Measurements from ENCODE around the gene FOXP2.
"Not testable (repeated sequence)": the region's sequence is repeated elsewhere in the genome, so short reads cannot be mapped to it uniquely, and the experiment has no call there.

The FOXP2 gene

GRCh38 chr7:114527589-114527988 is 113.0 kb downstream of the FOXP2 start:
- Histone ChIP-seq H3K27ac (ENCODE audit: low read depth, low read length) (no peak overlapping the region), H3K9ac (ENCODE audit: low read length in 5 of 5) (no peak overlapping the region), H3K4me1 (ENCODE audit: control insufficient read depth in 5 of 5, insufficient read depth in 5 of 5, low read length in 5 of 5) (no peaks in the 10 kb centered on the region), H3K36me3 (ENCODE audit: control insufficient read depth in 5 of 5, insufficient read depth in 5 of 5, low read length in 5 of 5) (no peaks in the 10 kb centered on the region), H3K9me3 (ENCODE audit: control insufficient read depth in 5 of 5, low read length in 5 of 5) (no peaks in the 10 kb centered on the region), H3K4me3 (ENCODE audit: low read depth in 1 of 5, low read length in 5 of 5) (no peak overlapping the region), H3K27me3 (ENCODE audit: control insufficient read depth in 5 of 5, insufficient read depth in 4 of 5, low read length in 5 of 5) (no peaks in the 10 kb centered on the region)

DNA sequence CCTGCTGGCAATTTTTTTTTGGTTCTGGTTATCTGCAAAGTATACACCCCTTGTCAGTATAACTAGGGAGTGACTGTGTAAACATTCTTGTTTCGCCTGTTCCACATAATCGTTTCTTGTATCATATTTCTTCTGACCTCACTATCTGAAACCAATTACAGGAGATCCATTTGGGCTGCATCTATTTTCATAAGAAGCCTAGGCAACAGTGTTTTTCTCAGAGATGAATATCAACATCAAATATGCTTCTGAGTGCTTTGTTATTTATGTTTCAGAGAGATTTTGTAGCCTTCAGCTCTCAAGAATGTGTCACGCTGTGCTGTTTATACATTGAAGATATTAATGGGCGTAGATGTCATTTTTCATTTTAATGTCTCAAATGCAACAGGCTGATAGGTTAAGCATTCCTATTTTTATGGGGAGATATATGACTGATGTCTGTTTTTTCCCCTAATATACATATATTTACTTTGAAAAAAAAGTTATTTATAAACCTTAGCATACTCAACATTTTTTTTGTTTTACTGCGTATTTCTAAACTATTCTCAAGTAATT is 115.5 kb downstream of the FOXP2 start:
- H3K27ac ChIP-seq (ENCODE audit: low read depth, low read length), result no peak overlapping the region
- no peak overlapping the region for H3K9ac ChIP-seq (ENCODE audit: low read length in 5 of 5)
- H3K36me3 ChIP-seq (ENCODE audit: control insufficient read depth in 5 of 5, insufficient read depth in 5 of 5, low read length in 5 of 5), result no peaks in the 10 kb centered on the region
- H3K4me1 ChIP-seq (ENCODE audit: control insufficient read depth in 5 of 5, insufficient read depth in 5 of 5, low read length in 5 of 5), result no peaks in the 10 kb centered on the region
- no peak overlapping the region for H3K4me3 ChIP-seq (ENCODE audit: low read depth in 1 of 5, low read length in 5 of 5)
- no peaks in the 10 kb centered on the region for H3K9me3 ChIP-seq (ENCODE audit: control insufficient read depth in 5 of 5, low read length in 5 of 5)
- H3K27me3 ChIP-seq (ENCODE audit: control insufficient read depth in 5 of 5, insufficient read depth in 4 of 5, low read length in 5 of 5), result no peaks in the 10 kb centered on the region

GRCh38 chr7:114531326-114531725 is 116.7 kb downstream of the FOXP2 start:
- H3K9ac ChIP-seq (ENCODE audit: low read length in 5 of 5), result no peak overlapping the region
- H3K27ac ChIP-seq (ENCODE audit: low read depth, low read length), result no peak overlapping the region
- no peaks in the 10 kb centered on the region for H3K4me1 ChIP-seq (ENCODE audit: control insufficient read depth in 5 of 5, insufficient read depth in 5 of 5, low read length in 5 of 5)
- H3K4me3 ChIP-seq (ENCODE audit: low read depth in 1 of 5, low read length in 5 of 5), result no peak overlapping the region
- H3K36me3 ChIP-seq (ENCODE audit: control insufficient read depth in 5 of 5, insufficient read depth in 5 of 5, low read length in 5 of 5), result no peaks in the 10 kb centered on the region
- H3K9me3 ChIP-seq (ENCODE audit: control insufficient read depth in 5 of 5, low read length in 5 of 5), result no peaks in the 10 kb centered on the region
- no peaks in the 10 kb centered on the region for H3K27me3 ChIP-seq (ENCODE audit: control insufficient read depth in 5 of 5, insufficient read depth in 4 of 5, low read length in 5 of 5)

DNA sequence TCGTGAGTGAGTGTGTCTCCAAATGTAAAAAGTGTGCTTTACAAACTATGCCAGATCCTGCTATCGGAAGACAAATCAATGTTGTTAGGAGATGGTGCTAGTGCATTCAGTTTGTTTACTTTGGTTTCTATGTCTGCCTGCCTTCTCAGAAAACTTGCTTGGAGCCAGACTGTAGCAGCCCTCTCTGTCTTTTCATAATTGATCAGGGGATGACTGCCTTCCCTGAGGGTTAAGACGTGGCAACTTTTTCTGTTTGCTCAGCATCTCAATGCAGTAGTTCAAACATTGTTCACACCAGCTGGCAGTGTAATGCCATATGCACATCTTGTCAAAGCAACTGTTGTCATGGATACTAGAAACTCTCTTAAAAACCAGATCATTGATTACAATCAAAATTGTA is 118.5 kb downstream of the FOXP2 start:
- H3K4me3 ChIP-seq (ENCODE audit: low read depth in 1 of 5, low read length in 5 of 5), result no peak overlapping the region
- no peaks in the 10 kb centered on the region for H3K36me3 ChIP-seq (ENCODE audit: control insufficient read depth in 5 of 5, insufficient read depth in 5 of 5, low read length in 5 of 5)
- no peaks in the 10 kb centered on the region for H3K9me3 ChIP-seq (ENCODE audit: control insufficient read depth in 5 of 5, low read length in 5 of 5)
- no peak overlapping the region for H3K9ac ChIP-seq (ENCODE audit: low read length in 5 of 5)
- H3K4me1 ChIP-seq (ENCODE audit: control insufficient read depth in 5 of 5, insufficient read depth in 5 of 5, low read length in 5 of 5), result no peaks in the 10 kb centered on the region
- no peaks in the 10 kb centered on the region for H3K27me3 ChIP-seq (ENCODE audit: control insufficient read depth in 5 of 5, insufficient read depth in 4 of 5, low read length in 5 of 5)
- H3K27ac ChIP-seq (ENCODE audit: low read depth, low read length), result no peak overlapping the region

DNA sequence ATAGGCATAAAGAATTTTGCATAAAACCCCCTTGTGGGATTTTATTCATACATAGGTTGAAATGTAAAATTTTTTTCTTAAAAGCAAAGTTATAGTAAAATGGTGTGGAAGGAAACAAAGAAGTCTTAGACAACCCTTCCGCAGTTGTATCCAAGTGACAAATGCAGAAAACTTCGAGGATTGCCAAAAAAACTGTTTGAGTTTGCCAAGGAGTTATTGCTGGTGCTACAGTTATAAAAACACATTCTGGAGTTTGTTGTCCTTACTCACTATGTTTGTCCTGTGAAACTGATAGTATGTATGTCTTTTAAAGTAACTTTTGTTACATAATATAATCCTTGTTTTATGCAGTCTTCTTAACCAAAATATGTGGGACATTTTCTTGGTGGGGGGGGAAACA is 120.3 kb downstream of the FOXP2 start:
- no peak overlapping the region for H3K27ac ChIP-seq (ENCODE audit: low read depth, low read length)
- no peaks in the 10 kb centered on the region for H3K36me3 ChIP-seq (ENCODE audit: control insufficient read depth in 5 of 5, insufficient read depth in 5 of 5, low read length in 5 of 5)
- no peak overlapping the region for H3K4me3 ChIP-seq (ENCODE audit: low read depth in 1 of 5, low read length in 5 of 5)
- no peaks in the 10 kb centered on the region for H3K27me3 ChIP-seq (ENCODE audit: control insufficient read depth in 5 of 5, insufficient read depth in 4 of 5, low read length in 5 of 5)
- no peaks in the 10 kb centered on the region for H3K4me1 ChIP-seq (ENCODE audit: control insufficient read depth in 5 of 5, insufficient read depth in 5 of 5, low read length in 5 of 5)
- no peak overlapping the region for H3K9ac ChIP-seq (ENCODE audit: low read length in 5 of 5)
- no peaks in the 10 kb centered on the region for H3K9me3 ChIP-seq (ENCODE audit: control insufficient read depth in 5 of 5, low read length in 5 of 5)

DNA sequence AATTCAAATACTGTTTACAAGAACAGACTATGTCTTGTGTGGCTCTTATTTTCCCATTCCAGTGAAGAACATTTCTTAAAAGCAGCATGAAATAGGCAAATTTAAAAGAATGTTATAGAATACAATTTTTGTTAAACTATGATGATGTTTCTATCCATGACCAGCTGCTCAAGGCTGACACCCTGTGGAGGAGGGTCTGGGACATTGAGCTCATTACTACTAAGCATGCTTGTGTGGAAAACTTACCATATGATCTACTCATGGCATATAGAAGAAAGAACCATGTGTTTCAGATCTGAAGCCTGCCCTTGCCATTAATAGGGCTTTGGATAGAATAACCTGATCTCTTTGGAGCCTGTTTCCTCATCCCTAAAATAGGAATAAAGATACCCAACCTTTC is 125.0 kb downstream of the FOXP2 start:
- Histone ChIP-seq H3K4me3 (ENCODE audit: low read depth in 1 of 5, low read length in 5 of 5) (no peak overlapping the region), H3K36me3 (ENCODE audit: control insufficient read depth in 5 of 5, insufficient read depth in 5 of 5, low read length in 5 of 5) (no peaks in the 10 kb centered on the region), H3K9me3 (ENCODE audit: control insufficient read depth in 5 of 5, low read length in 5 of 5) (no peaks in the 10 kb centered on the region), H3K9ac (ENCODE audit: low read length in 5 of 5) (no peak overlapping the region), H3K4me1 (ENCODE audit: control insufficient read depth in 5 of 5, insufficient read depth in 5 of 5, low read length in 5 of 5) (no peaks in the 10 kb centered on the region), H3K27ac (ENCODE audit: low read depth, low read length) (no peak overlapping the region), H3K27me3 (ENCODE audit: control insufficient read depth in 5 of 5, insufficient read depth in 4 of 5, low read length in 5 of 5) (no peaks in the 10 kb centered on the region)

DNA sequence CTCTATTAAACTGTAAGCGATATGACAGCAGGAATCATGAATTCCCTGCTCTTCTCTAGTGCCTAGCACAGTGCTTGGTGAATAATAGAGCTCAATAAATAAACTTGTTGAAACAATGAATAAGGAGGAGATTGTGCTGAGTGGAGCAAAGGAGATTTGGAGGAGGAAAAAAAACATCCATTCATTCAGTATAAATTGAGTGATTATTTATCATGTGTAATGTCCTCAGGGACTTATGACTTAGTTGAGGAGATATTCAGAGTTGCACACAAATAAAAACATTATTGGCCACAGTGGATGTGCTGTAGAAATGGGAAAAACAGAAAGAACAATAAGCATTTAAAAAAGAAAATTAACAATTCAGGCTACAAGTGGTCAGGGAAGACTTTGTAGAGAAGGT is 125.7 kb downstream of the FOXP2 start:
- no peak overlapping the region for H3K9ac ChIP-seq (ENCODE audit: low read length in 5 of 5)
- H3K9me3 ChIP-seq (ENCODE audit: control insufficient read depth in 5 of 5, low read length in 5 of 5), result no peaks in the 10 kb centered on the region
- no peak overlapping the region for H3K27ac ChIP-seq (ENCODE audit: low read depth, low read length)
- no peaks in the 10 kb centered on the region for H3K36me3 ChIP-seq (ENCODE audit: control insufficient read depth in 5 of 5, insufficient read depth in 5 of 5, low read length in 5 of 5)
- no peak overlapping the region for H3K4me3 ChIP-seq (ENCODE audit: low read depth in 1 of 5, low read length in 5 of 5)
- H3K4me1 ChIP-seq (ENCODE audit: control insufficient read depth in 5 of 5, insufficient read depth in 5 of 5, low read length in 5 of 5), result no peaks in the 10 kb centered on the region
- no peaks in the 10 kb centered on the region for H3K27me3 ChIP-seq (ENCODE audit: control insufficient read depth in 5 of 5, insufficient read depth in 4 of 5, low read length in 5 of 5)

GRCh38 chr7:114547346-114547745 is 132.7 kb downstream of the FOXP2 start:
- H3K27me3 ChIP-seq (ENCODE audit: control insufficient read depth in 5 of 5, insufficient read depth in 4 of 5, low read length in 5 of 5); H3K4me1 ChIP-seq (ENCODE audit: control insufficient read depth in 5 of 5, insufficient read depth in 5 of 5, low read length in 5 of 5); H3K9ac ChIP-seq (ENCODE audit: low read length in 5 of 5); H3K9me3 ChIP-seq (ENCODE audit: control insufficient read depth in 5 of 5, low read length in 5 of 5); H3K27ac ChIP-seq (ENCODE audit: low read depth, low read length); H3K4me3 ChIP-seq (ENCODE audit: low read depth in 1 of 5, low read length in 5 of 5); H3K36me3 ChIP-seq (ENCODE audit: control insufficient read depth in 5 of 5, insufficient read depth in 5 of 5, low read length in 5 of 5): not testable (repeated sequence)

GRCh38 chr7:114548081-114548980 is 133.7 kb downstream of the FOXP2 start:
- H3K4me3 ChIP-seq (ENCODE audit: low read depth in 1 of 5, low read length in 5 of 5), result no peak overlapping the region
- no peaks in the 10 kb centered on the region for H3K9me3 ChIP-seq (ENCODE audit: control insufficient read depth in 5 of 5, low read length in 5 of 5)
- H3K27me3 ChIP-seq (ENCODE audit: control insufficient read depth in 5 of 5, insufficient read depth in 4 of 5, low read length in 5 of 5), result no peaks in the 10 kb centered on the region
- peaks cover 0 to 8% (median 0%) of the 10 kb centered on the region in 5 donors for H3K4me1 ChIP-seq (ENCODE audit: control insufficient read depth in 5 of 5, insufficient read depth in 5 of 5, low read length in 5 of 5)
- H3K9ac ChIP-seq (ENCODE audit: low read length in 5 of 5), result no peak overlapping the region
- no peak overlapping the region for H3K27ac ChIP-seq (ENCODE audit: low read depth, low read length)
- no peaks in the 10 kb centered on the region for H3K36me3 ChIP-seq (ENCODE audit: control insufficient read depth in 5 of 5, insufficient read depth in 5 of 5, low read length in 5 of 5)

GRCh38 chr7:114554781-114555537 is 140.3 kb downstream of the FOXP2 start:
- Histone ChIP-seq H3K27ac (ENCODE audit: low read depth, low read length) (no peak overlapping the region), H3K9me3 (ENCODE audit: control insufficient read depth in 5 of 5, low read length in 5 of 5) (no peaks in the 10 kb centered on the region), H3K4me1 (ENCODE audit: control insufficient read depth in 5 of 5, insufficient read depth in 5 of 5, low read length in 5 of 5) (peaks cover 0 to 3% (median 0%) of the 10 kb centered on the region in 5 donors), H3K36me3 (ENCODE audit: control insufficient read depth in 5 of 5, insufficient read depth in 5 of 5, low read length in 5 of 5) (no peaks in the 10 kb centered on the region), H3K27me3 (ENCODE audit: control insufficient read depth in 5 of 5, insufficient read depth in 4 of 5, low read length in 5 of 5) (no peaks in the 10 kb centered on the region), H3K9ac (ENCODE audit: low read length in 5 of 5) (no peak overlapping the region), H3K4me3 (ENCODE audit: low read depth in 1 of 5, low read length in 5 of 5) (no peak overlapping the region)
